NOMO-1 treated with dmso at 0.1 percent for 144 hours (cell line): ENCODE results near the gene TNK2.
"Not testable (repeated sequence)": the region's sequence is repeated elsewhere in the genome, so short reads cannot be mapped to it uniquely, and the experiment has no call there.

Source experiments
- DNase-seq: peaks from one replicate; lab custom pipeline; 2025; ENCODE audit not compliant: unreplicated experiment; lab: John Stamatoyannopoulos, UW

Gene TNK2

GRCh38 chr3:195824425-195825190, 83.7 kb downstream of the TNK2 start:
- not testable (repeated sequence) for DNase-seq

GRCh38 chr3:195823999-195824398, 84.4 kb downstream of the TNK2 start:
- no peak for DNase-seq

- no peak for DNase-seq
These were observed 85.1 kb downstream of the TNK2 start for GRCh38 chr3:195823280-195823679.

GRCh38 chr3:195822131-195822696, 86.1 kb downstream of the TNK2 start:
- DNase-seq = no peak

- no peak for DNase-seq
These were observed 86.8 kb downstream of the TNK2 start for GRCh38 chr3:195821403-195822130.

- DNase-seq = no peak
These were observed 87.5 kb downstream of the TNK2 start for GRCh38 chr3:195820901-195821300.

- DNase-seq = no peak
These were observed 88.2 kb downstream of the TNK2 start for GRCh38 chr3:195820186-195820585.

DNA sequence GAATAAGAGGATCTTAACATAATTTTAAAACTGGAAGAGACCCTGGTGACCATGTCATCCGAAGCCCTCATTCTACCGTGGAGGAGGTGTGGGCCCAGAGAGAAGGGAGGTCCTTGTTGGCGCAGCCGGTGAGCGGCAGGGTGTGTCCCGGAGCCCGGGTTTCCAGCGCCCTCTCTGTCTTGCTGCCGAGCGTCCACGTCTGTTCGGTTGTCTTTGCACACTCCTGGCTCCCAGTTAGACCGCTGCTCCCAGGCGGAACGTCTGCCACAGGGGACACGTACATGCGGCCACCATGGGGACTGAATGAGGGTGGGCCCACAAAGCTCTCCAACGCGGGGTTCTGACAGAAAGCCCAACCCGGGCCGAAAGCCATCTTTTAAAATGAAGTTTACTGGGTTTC, 90.0 kb downstream of the TNK2 start:
- DNase-seq = no peak

- DNase-seq = no peak
These were observed 90.7 kb downstream of the TNK2 start for GRCh38 chr3:195817578-195818135.

GRCh38 chr3:195816276-195816913, 92.0 kb downstream of the TNK2 start:
- DNase-seq = not testable (repeated sequence)

- no peak for DNase-seq
These were observed 93.1 kb downstream of the TNK2 start for GRCh38 chr3:195815169-195815771.

DNA sequence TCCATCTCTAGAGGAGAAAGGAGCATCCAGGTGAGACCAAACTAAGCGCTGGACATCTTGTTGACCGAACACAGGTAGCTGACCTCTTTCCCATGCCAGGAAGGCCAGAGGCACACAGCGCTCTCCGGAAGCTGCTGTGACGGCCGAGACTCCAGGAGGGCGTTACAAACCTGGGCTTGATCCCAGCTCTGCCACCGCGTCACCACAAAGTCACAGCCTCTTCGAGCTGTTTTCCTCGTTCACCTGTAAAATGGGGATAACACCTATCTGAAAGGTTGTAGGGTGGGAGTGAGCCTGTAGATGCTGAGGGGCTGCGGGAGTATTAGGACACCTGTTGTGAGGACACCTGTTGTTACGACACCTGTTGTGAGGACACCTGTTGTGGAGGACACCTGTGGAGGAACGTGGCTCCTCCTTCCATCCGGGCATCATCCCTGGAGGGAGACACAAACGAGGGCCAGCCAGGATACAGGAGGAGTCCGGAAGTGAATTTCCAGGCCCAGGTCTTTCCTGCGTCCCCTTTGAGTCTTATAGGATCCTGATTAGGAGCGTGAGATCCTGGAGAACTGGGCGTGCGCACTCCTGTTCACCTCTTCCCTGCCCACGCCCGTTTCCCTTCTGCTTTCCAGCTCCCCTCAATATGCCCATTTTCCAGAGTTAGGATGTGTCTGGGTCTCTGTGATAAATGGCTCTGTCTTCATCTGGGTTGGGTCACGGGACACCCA, 94.3 kb downstream of the TNK2 start:
- DNase-seq = no peak
